Measurements from ENCODE around the gene PTPRG. TPM values are rescaled to one million over a fixed set of nuclear protein-coding genes. Genes with fewer than 3 reads are reported as not detected.

Gene PTPRG
- total RNA-seq, 2 donors from 2014 or later, result 76.5 to 108 TPM

DNA sequence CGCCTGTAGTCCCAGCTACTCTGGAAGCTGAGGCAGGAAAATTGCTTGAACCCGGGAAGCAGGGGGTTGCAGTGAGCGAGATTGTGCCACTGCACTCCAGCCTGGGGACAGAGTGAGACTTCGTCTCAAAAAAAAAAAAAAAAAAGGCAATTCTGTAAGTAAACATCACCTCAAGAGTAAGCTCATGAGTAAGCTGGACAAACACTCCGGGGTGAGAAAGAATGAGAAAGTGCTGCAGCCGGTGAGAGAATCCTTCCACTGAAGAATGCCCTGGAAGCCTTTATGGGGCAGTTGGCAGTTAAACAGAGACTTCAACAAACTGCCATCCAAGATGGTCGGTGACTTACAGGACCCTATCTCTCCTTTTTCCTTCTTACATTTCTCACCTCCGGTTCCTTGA lies 764.5 kb downstream of the PTPRG start:
- TF ChIP-seq, protein P1, sequence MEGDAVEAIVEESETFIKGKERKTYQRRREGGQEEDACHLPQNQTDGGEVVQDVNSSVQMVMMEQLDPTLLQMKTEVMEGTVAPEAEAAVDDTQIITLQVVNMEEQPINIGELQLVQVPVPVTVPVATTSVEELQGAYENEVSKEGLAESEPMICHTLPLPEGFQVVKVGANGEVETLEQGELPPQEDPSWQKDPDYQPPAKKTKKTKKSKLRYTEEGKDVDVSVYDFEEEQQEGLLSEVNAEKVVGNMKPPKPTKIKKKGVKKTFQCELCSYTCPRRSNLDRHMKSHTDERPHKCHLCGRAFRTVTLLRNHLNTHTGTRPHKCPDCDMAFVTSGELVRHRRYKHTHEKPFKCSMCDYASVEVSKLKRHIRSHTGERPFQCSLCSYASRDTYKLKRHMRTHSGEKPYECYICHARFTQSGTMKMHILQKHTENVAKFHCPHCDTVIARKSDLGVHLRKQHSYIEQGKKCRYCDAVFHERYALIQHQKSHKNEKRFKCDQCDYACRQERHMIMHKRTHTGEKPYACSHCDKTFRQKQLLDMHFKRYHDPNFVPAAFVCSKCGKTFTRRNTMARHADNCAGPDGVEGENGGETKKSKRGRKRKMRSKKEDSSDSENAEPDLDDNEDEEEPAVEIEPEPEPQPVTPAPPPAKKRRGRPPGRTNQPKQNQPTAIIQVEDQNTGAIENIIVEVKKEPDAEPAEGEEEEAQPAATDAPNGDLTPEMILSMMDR (conservative IDR thresholded peaks at IDR 0.05), result no peak
- Histone ChIP-seq H3K4me3 (ENCODE audit: low read length) (no peak overlapping the region), H3K36me3 (ENCODE audit: control insufficient read depth, insufficient read depth, low read length) (peaks cover 18% of the 10 kb centered on the region), H3K9ac (ENCODE audit: extremely low read depth, low read length, poor library complexity, severe bottlenecking) (no peak overlapping the region), H3K9me3 (ENCODE audit: control insufficient read depth, low read length) (no peaks in the 10 kb centered on the region), H3K27me3 (ENCODE audit: control insufficient read depth, insufficient read depth, low read length, poor library complexity, severe bottlenecking) (no peaks in the 10 kb centered on the region), H3K27ac (ENCODE audit: low read depth, low read length) (no peak overlapping the region), H3K4me1 (ENCODE audit: control insufficient read depth, insufficient read depth, low read length) (no peaks in the 10 kb centered on the region)
- WGBS, 2 experiments (ENCODE audit: insufficient coverage in 1 of 2, insufficient read length in 1 of 2), result 90 to 93% methylated on average over 6 to 8 of the region's 8 CpGs
- Mint-ChIP-seq H3K27ac (no peak overlapping the region), H3K27me3 (ENCODE audit: insufficient read depth) (no peaks in the 10 kb centered on the region), H3K4me3 (no peak overlapping the region), H3K36me3 (ENCODE audit: low read depth) (no peaks in the 10 kb centered on the region), H3K9me3 (no peaks in the 10 kb centered on the region), H3K4me1 (no peaks in the 10 kb centered on the region)
- no peak for DNase-seq

DNA sequence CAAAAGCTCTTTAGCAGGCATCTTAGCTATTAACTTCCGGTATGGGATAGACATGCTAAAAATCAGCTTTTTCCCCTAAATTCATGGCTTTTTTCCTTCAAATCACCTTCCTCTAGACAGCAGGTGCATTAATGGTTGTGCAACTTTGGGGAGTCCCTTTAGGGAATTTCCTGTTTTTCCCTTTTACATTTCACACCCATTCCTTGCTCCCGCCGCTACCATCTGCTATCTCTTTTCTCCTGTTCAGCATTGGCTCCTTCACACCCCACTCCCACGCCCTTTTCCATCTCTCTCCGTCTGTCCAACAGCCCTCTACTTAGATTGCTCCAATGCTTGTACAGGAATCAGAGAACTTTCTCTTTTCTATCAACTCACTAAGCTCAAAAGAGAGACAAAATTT lies 768.6 kb downstream of the PTPRG start:
- peaks cover 9% of the 10 kb centered on the region for H3K4me1 Mint-ChIP-seq

DNA sequence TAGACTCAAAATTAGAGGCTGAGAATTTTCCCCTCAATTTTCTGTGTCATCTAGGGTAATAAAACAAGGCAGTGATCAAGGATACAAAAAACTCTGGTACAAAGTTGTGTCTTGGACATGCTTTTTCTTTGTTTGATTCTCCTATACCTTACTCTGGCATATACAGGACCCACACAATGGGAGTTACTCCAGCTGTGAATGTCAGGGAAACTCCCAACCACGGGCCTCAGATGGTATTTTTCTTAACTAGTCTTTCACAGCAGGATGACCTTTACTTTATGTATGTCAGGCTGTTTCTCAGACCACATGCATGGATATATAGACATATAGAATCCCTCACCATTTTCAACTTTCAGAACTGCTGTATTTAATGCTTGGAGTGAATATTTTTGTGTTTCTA lies 770.6 kb downstream of the PTPRG start:
- Mint-ChIP-seq H3K4me1 (peaks cover 16% of the 10 kb centered on the region), H3K4me3 (no peak overlapping the region), H3K27me3 (ENCODE audit: insufficient read depth) (no peaks in the 10 kb centered on the region), H3K9me3 (no peaks in the 10 kb centered on the region), H3K27ac (no peak overlapping the region), H3K36me3 (ENCODE audit: low read depth) (no peaks in the 10 kb centered on the region)
- no peak for DNase-seq
- no peak overlapping the region for H3K9ac ChIP-seq (ENCODE audit: extremely low read depth, low read length, poor library complexity, severe bottlenecking)
- H3K4me1 ChIP-seq (ENCODE audit: control insufficient read depth, insufficient read depth, low read length), result no peaks in the 10 kb centered on the region
- H3K27ac ChIP-seq (ENCODE audit: low read depth, low read length), result no peak overlapping the region
- no peaks in the 10 kb centered on the region for H3K36me3 ChIP-seq (ENCODE audit: control insufficient read depth, insufficient read depth, low read length)
- no peaks in the 10 kb centered on the region for H3K27me3 ChIP-seq (ENCODE audit: control insufficient read depth, insufficient read depth, low read length, poor library complexity, severe bottlenecking)
- H3K9me3 ChIP-seq (ENCODE audit: control insufficient read depth, low read length), result no peaks in the 10 kb centered on the region
- 60 to 96% methylated on average over 1 of the region's 1 CpG for WGBS, 2 experiments (ENCODE audit: insufficient coverage in 1 of 2, insufficient read length in 1 of 2)
- H3K4me3 ChIP-seq (ENCODE audit: low read length), result no peak overlapping the region
- TF ChIP-seq, protein P1 (conservative IDR thresholded peaks at IDR 0.05), result no peak

More for the DNA sequence above, 768.6 kb downstream of the PTPRG start:
- Histone ChIP-seq H3K9me3 (ENCODE audit: control insufficient read depth, low read length) (no peaks in the 10 kb centered on the region), H3K9ac (ENCODE audit: extremely low read depth, low read length, poor library complexity, severe bottlenecking) (no peak overlapping the region), H3K4me1 (ENCODE audit: control insufficient read depth, insufficient read depth, low read length) (no peaks in the 10 kb centered on the region), H3K27ac (ENCODE audit: low read depth, low read length) (no peak overlapping the region), H3K27me3 (ENCODE audit: control insufficient read depth, insufficient read depth, low read length, poor library complexity, severe bottlenecking) (no peaks in the 10 kb centered on the region), H3K36me3 (ENCODE audit: control insufficient read depth, insufficient read depth, low read length) (no peaks in the 10 kb centered on the region), H3K4me3 (ENCODE audit: low read length) (no peak overlapping the region)
- no peak overlapping the region for H3K4me3 Mint-ChIP-seq
- WGBS, 2 experiments (ENCODE audit: insufficient coverage in 1 of 2, insufficient read length in 1 of 2), result 88 to 92% methylated on average over 3 to 5 of the region's 5 CpGs
- H3K9me3 Mint-ChIP-seq, result no peaks in the 10 kb centered on the region
- no peak overlapping the region for H3K27ac Mint-ChIP-seq
- DNase-seq, result no peak
- no peaks in the 10 kb centered on the region for H3K27me3 Mint-ChIP-seq (ENCODE audit: insufficient read depth)
- no peaks in the 10 kb centered on the region for H3K36me3 Mint-ChIP-seq (ENCODE audit: low read depth)
- TF ChIP-seq, protein P1 (conservative IDR thresholded peaks at IDR 0.05), result no peak
